B cell (primary cell): ENCODE results near the gene CERS6. TPM values are rescaled to one million over a fixed set of nuclear protein-coding genes. Genes with fewer than 3 reads are reported as not detected.

ENCODE experiments used
- ATAC-seq: fragments of 200-7000 bp; cut with Tn5 transposase; one replicate; pipeline ENCODE4 v1.10.0; 2021; ENCODE audit warnings: low read depth, mild to moderate bottlenecking, moderate number of reproducible peaks, moderate library complexity
- CTCF ChIA-PET: fragments of 350-600 bp; sonication (Branson Sonifier 250); formaldehyde crosslinking; loops from one replicate; lab custom pipeline; 2021; ENCODE audit warnings: antibody characterized with exemption, inconsistent platforms; lab: Charles Lee
- POLR2A ChIA-PET: fragments of 350-600 bp; sonication (Branson Sonifier 250); formaldehyde crosslinking; loops from one replicate; lab custom pipeline; 2021; ENCODE audit warnings: antibody characterized with exemption; lab: Charles Lee
- DNase-seq: peaks from one replicate; pipeline ENCODE4 v3.0.0; 2013
- H2AFZ ChIP-seq: 2 replicates; pipeline ENCODE4 v1.6.1; 2012; ENCODE audit warnings: mild to moderate bottlenecking, low read depth, low read length; ENCODE audit not compliant: insufficient read depth, poor library complexity, severe bottlenecking
- H3K27ac ChIP-seq, 2 donors: 1 replicate in 1 of 2; 2 replicates in 1 of 2; pipeline ENCODE4 v1.5.1; 2012 to 2013; ENCODE audit warnings: low read length in 2 of 2, mild to moderate bottlenecking in 2 of 2, moderate library complexity in 1 of 2
- H3K27me3 ChIP-seq, 4 experiments: fragments of 200-600 bp in 1 of 4; sonication (generic) in 1 of 4; replicated peaks in 1 of 4; 1 replicate in 2 of 4; 2 replicates in 2 of 4; pipeline versions ENCODE4 v1.6.1 to v1.7.0; 2013 to 2016; ENCODE audit warnings: low read length in 3 of 4, mild to moderate bottlenecking in 2 of 4, mixed read lengths in 1 of 4, moderate library complexity in 1 of 4; ENCODE audit not compliant: insufficient read depth in 4 of 4, control insufficient read depth in 3 of 4; ENCODE audit errors: control extremely low read depth in 1 of 4
- H3K36me3 ChIP-seq, 2 experiments: replicated peaks in 1 of 2; 1 replicate in 1 of 2; 2 replicates in 1 of 2; pipeline versions ENCODE4 v1.6.1 to v1.7.1; 2013; ENCODE audit warnings: low read length in 1 of 2; ENCODE audit not compliant: insufficient read depth in 2 of 2, control insufficient read depth in 1 of 2; ENCODE audit errors: control extremely low read depth in 1 of 2, extremely low read depth in 1 of 2
- H3K4me1 ChIP-seq, 2 donors: fragments of 200-600 bp in 1 of 2; sonication (generic) in 1 of 2; 1 replicate in 1 of 2; 2 replicates in 1 of 2; pipeline versions ENCODE4 v1.5.1 to v1.6.1; 2013 to 2017; ENCODE audit warnings: low read length in 2 of 2; ENCODE audit not compliant: control insufficient read depth in 2 of 2, insufficient read depth in 2 of 2
- H3K4me2 ChIP-seq: replicated peaks from 2 replicates; pipeline ENCODE3; 2012; ENCODE audit warnings: mild to moderate bottlenecking, low read depth, low read length; ENCODE audit not compliant: poor library complexity, severe bottlenecking
- H3K4me3 ChIP-seq, 5 experiments: fragments of 200-600 bp in 1 of 5; sonication (generic) in 1 of 5; 1 replicate in 3 of 5; 2 replicates in 2 of 5; pipeline versions ENCODE4 v1.5.1 to v1.7.0; 2011 to 2016; ENCODE audit warnings: low read length in 4 of 5, mild to moderate bottlenecking in 4 of 5, low read depth in 2 of 5, control low read depth in 1 of 5, moderate library complexity in 1 of 5; ENCODE audit not compliant: insufficient read depth in 1 of 5; ENCODE audit errors: control extremely low read depth in 1 of 5, extremely low read depth in 1 of 5
- H3K79me2 ChIP-seq: fragments of 200-600 bp; sonication (generic); one replicate; pipeline ENCODE4 v1.6.0; 2016; ENCODE audit warnings: low read length; ENCODE audit not compliant: control insufficient read depth, insufficient read depth
- H3K9ac ChIP-seq: fragments of 200-600 bp; sonication (generic); 2 replicates; pipeline ENCODE4 v1.6.1; 2017; ENCODE audit warnings: mild to moderate bottlenecking, low read length, moderate library complexity
- H3K9me3 ChIP-seq, 3 donors: one replicate each; pipeline versions ENCODE4 v1.6.1 to v1.7.1; 2013; ENCODE audit warnings: low read length in 2 of 3; ENCODE audit not compliant: control insufficient read depth in 2 of 3, insufficient read depth in 1 of 3; ENCODE audit errors: control extremely low read depth in 1 of 3
- H4K20me1 ChIP-seq: 2 replicates; pipeline ENCODE4 v1.6.0; 2012; ENCODE audit warnings: mild to moderate bottlenecking, low read length; ENCODE audit not compliant: insufficient read depth, control insufficient read depth, poor library complexity, severe bottlenecking
- H3K27ac Mint-ChIP-seq: one replicate; pipeline ENCODE4 v1.8.0; 2021; ENCODE audit warnings: mixed read lengths
- H3K27me3 Mint-ChIP-seq: one replicate; pipeline ENCODE4 v1.8.0; 2021; ENCODE audit warnings: mixed read lengths
- H3K4me1 Mint-ChIP-seq: one replicate; pipeline ENCODE4 v1.8.0; 2021; ENCODE audit warnings: mixed read lengths
- H3K4me3 Mint-ChIP-seq: one replicate; pipeline ENCODE4 v1.8.0; 2021; ENCODE audit warnings: mixed read lengths
- H3K9me3 Mint-ChIP-seq: one replicate; pipeline ENCODE4 v1.8.0; 2022; ENCODE audit warnings: mixed read lengths; ENCODE audit not compliant: insufficient read depth
- EZH2 ChIP-seq: IDR thresholded peaks from 2 replicates; pipeline ENCODE4 v1.6.1; 2012; ENCODE audit warnings: borderline replicate concordance, low read depth, mild to moderate bottlenecking, moderate library complexity, low read length; ENCODE audit not compliant: insufficient read depth, poor library complexity, severe bottlenecking
- WGBS: methylation state at CpG from one replicate; pipeline ENCODE4 v1.1.5; 2013; ENCODE audit warnings: missing lambda C conversion rate; ENCODE audit not compliant: insufficient coverage; 5-methylcytosine and 5-hydroxymethylcytosine counted together
- intact Hi-C: fragments of 100-400 bp; cut with micrococcal nuclease; formaldehyde crosslinking; loops from one replicate; pipeline ENCODE4 v1.10.0; 2022
- polyA plus RNA-seq: library from polyadenylated mRNA; depleted of rRNA; stranded (reverse); fragments of >200 nt; gene quantifications from 2 replicates; pipeline ENCODE4 v1.2.3, GENCODE V29; 2012
- total RNA-seq, 2 donors: library from RNA; stranded (reverse); fragments of 120-200 nt in 1 of 2; gene quantifications; 1 replicate in 1 of 2; 2 replicates in 1 of 2; pipeline versions ENCODE4 v1.2.3 to v1.2.4, GENCODE V29; 2013 to 2022
- TF ChIP-seq, protein P1 (sequence below): fragments of 200-600 bp; IDR thresholded peaks from one replicate; pipeline ENCODE4 v1.8.0; 2022; ENCODE audit warnings: antibody characterized with exemption, mild to moderate bottlenecking

Gene CERS6
- total and polyA plus RNA-seq, 2 donors (not counting 1 experiment from before 2014, with no cell fraction given) = 2.2 to 5.5 TPM

- POLR2A ChIA-PET = no interaction called here
- ATAC-seq = no peak
- H3K9me3 Mint-ChIP-seq = no peaks in the 10 kb centered on the region
- no peak overlapping the region for H3K27ac Mint-ChIP-seq
- H3K27ac ChIP-seq = no peak overlapping the region
- H3K4me3 Mint-ChIP-seq = no peak overlapping the region
- TF ChIP-seq EZH2 = no peak
- TF ChIP-seq, protein P1, sequence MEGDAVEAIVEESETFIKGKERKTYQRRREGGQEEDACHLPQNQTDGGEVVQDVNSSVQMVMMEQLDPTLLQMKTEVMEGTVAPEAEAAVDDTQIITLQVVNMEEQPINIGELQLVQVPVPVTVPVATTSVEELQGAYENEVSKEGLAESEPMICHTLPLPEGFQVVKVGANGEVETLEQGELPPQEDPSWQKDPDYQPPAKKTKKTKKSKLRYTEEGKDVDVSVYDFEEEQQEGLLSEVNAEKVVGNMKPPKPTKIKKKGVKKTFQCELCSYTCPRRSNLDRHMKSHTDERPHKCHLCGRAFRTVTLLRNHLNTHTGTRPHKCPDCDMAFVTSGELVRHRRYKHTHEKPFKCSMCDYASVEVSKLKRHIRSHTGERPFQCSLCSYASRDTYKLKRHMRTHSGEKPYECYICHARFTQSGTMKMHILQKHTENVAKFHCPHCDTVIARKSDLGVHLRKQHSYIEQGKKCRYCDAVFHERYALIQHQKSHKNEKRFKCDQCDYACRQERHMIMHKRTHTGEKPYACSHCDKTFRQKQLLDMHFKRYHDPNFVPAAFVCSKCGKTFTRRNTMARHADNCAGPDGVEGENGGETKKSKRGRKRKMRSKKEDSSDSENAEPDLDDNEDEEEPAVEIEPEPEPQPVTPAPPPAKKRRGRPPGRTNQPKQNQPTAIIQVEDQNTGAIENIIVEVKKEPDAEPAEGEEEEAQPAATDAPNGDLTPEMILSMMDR = no peak
- H3K4me1 ChIP-seq = no peaks in the 10 kb centered on the region
- WGBS = no CpG with 5 or more reads among the region's 1 CpG
- H4K20me1 ChIP-seq = no peaks in the 10 kb centered on the region
- intact Hi-C loops = no loop called here
- H3K27me3 ChIP-seq = no peaks in the 10 kb centered on the region
- H3K27me3 Mint-ChIP-seq = no peaks in the 10 kb centered on the region
- H3K9me3 ChIP-seq = no peaks in the 10 kb centered on the region
- no peak overlapping the region for H3K4me3 ChIP-seq
- no peaks in the 10 kb centered on the region for H3K4me1 Mint-ChIP-seq
- DNase-seq = no peak
- CTCF ChIA-PET = no interaction called here
- no peaks in the 10 kb centered on the region for H3K79me2 ChIP-seq
- H3K36me3 ChIP-seq = no peaks in the 10 kb centered on the region
- no peak overlapping the region for H3K9ac ChIP-seq
- H2AFZ ChIP-seq = no peak overlapping the region
- no peak overlapping the region for H3K4me2 ChIP-seq
These were observed 210.3 kb downstream of the CERS6 start for GRCh38 chr2:168666339-168666738.

GRCh38 chr2:168667156-168667555, 211.1 kb downstream of the CERS6 start:
- Mint-ChIP-seq H3K27me3 (no peaks in the 10 kb centered on the region), H3K4me1 (no peaks in the 10 kb centered on the region), H3K4me3 (no peak overlapping the region), H3K9me3 (no peaks in the 10 kb centered on the region), H3K27ac (no peak overlapping the region)
- H3K4me2 ChIP-seq = no peak overlapping the region
- no peak overlapping the region for H3K4me3 ChIP-seq
- no peak overlapping the region for H2AFZ ChIP-seq
- no peaks in the 10 kb centered on the region for H3K27me3 ChIP-seq
- H3K27ac ChIP-seq = no peak overlapping the region
- 83% methylated on average over 1 of the region's 3 CpGs for WGBS
- no peaks in the 10 kb centered on the region for H3K9me3 ChIP-seq
- intact Hi-C loops = no loop called here
- H3K36me3 ChIP-seq = no peaks in the 10 kb centered on the region
- DNase-seq = no peak
- H3K9ac ChIP-seq = no peak overlapping the region
- H3K4me1 ChIP-seq = no peaks in the 10 kb centered on the region
- TF ChIP-seq, protein P1 = no peak
- TF ChIP-seq EZH2 = no peak
- ChIA-PET CTCF (no interaction called here), POLR2A (no interaction called here)
- ATAC-seq = no peak
- H4K20me1 ChIP-seq = no peaks in the 10 kb centered on the region
- no peaks in the 10 kb centered on the region for H3K79me2 ChIP-seq
